AG09309 (cell line): ENCODE results near the gene ATOSA.

ENCODE experiments used
- DNase-seq: peaks from one replicate; pipeline ENCODE4 v3.0.0-alpha.2; 2010; ENCODE audit warnings: low read depth
- H3K4me3 ChIP-seq: 2 replicates; pipeline ENCODE4 v1.5.1; 2011; ENCODE audit warnings: mild to moderate bottlenecking, low read depth, low read length, moderate library complexity; ENCODE audit not compliant: control insufficient read depth
- CTCF ChIP-seq: IDR thresholded peaks from 2 replicates; pipeline ENCODE4 v1.5.1; 2011; ENCODE audit warnings: mild to moderate bottlenecking, low read depth, low read length, inconsistent platforms; ENCODE audit not compliant: insufficient read depth, control insufficient read depth; ENCODE audit errors: missing control alignments

The ATOSA gene

GRCh38 chr15:52635908-52636307, 43.3 kb downstream of the ATOSA start:
- no peak for DNase-seq
- no peak for TF ChIP-seq CTCF
- no peak overlapping the region for H3K4me3 ChIP-seq
